HFFc6 (cell line): ENCODE results near the gene MCTP2. TPM values are rescaled to one million over a fixed set of nuclear protein-coding genes. Genes with fewer than 3 reads are reported as not detected.

Experiments used
- DNase-seq: peaks from one replicate; pipeline ENCODE4 v3.0.0-alpha.2; 2018
- H3K27ac Mint-ChIP-seq: 2 replicates; pipeline ENCODE4 v1.8.0; 2020; ENCODE audit warnings: mild to moderate bottlenecking, mixed read lengths
- H3K27me3 Mint-ChIP-seq: 2 replicates; pipeline ENCODE4 v1.8.0; 2021; ENCODE audit warnings: mild to moderate bottlenecking, moderate library complexity, mixed read lengths; ENCODE audit not compliant: insufficient read depth
- H3K36me3 Mint-ChIP-seq: 2 replicates; pipeline ENCODE4 v1.8.0; 2021; ENCODE audit warnings: low read depth, mixed read lengths
- H3K4me1 Mint-ChIP-seq: 2 replicates; pipeline ENCODE4 v1.8.0; 2020; ENCODE audit warnings: low read depth, mixed read lengths
- H3K4me3 Mint-ChIP-seq: 2 replicates; pipeline ENCODE4 v1.8.0; 2020; ENCODE audit warnings: mild to moderate bottlenecking, moderate library complexity, mixed read lengths
- H3K9me3 Mint-ChIP-seq: 2 replicates; pipeline ENCODE4 v1.8.0; 2020; ENCODE audit warnings: mild to moderate bottlenecking, mixed read lengths
- CTCF ChIP-seq: fragments of 200-600 bp; sonication (generic); IDR thresholded peaks from 2 replicates; pipeline ENCODE4 v1.5.0; 2021; ENCODE audit warnings: antibody characterized with exemption, mild to moderate bottlenecking
- total RNA-seq, 6 experiments: library from RNA; stranded (reverse); fragmentation: NEBNext Ultra II Directional; extraction: Animal tissue kit (Norgen Biotek cat#: 25700); gene quantifications; 2 replicates in 1 of 6; 3 replicates in 5 of 6; pipeline ENCODE4 v1.2.3, GENCODE V29; 2021

MCTP2 gene
- total RNA-seq, 6 experiments from 2014 or later = 0.63 to 4.4 (median 1.0) TPM

DNA sequence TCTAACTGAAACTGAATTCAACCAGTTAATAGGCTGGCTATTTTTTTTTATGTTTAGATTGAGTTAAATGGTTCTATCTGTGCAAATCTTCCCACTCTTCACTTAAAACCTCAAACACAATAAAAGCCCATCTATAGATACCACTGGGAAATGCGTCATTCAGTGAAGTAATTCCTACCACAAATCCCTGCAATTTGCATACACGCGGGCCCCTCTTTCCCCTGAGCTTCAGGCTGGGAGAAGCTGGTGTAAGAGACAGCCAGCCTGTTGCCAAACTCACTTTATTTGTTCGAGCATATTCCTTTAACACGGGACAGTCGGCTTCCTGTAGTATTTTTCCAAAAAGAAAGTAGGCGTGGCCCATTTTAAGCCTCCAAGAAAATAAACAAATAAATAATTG is 26.0 kb upstream of the MCTP2 start:
- 0 out of 2 replicates have a peak, but pooled peaks cover 5% of the 10 kb centered on the region for H3K36me3 Mint-ChIP-seq
- H3K27me3 Mint-ChIP-seq = no peaks in the 10 kb centered on the region; the same call in 1 of the 2 replicates
- peak overlapping the region; percentile 71; the same call in 1 of the 2 replicates for H3K27ac Mint-ChIP-seq
- DNase-seq = peak; percentile 50
- H3K4me3 Mint-ChIP-seq = peak overlapping the region; percentile 49
- peaks cover 6% of the 10 kb centered on the region; the same call in 1 of the 2 replicates for H3K9me3 Mint-ChIP-seq
- H3K4me1 Mint-ChIP-seq = peaks cover 16% of the 10 kb centered on the region
- no peak for TF ChIP-seq CTCF

GRCh38 chr15:94206463-94207167 is 24.7 kb upstream of the MCTP2 start:
- no peak for TF ChIP-seq CTCF
- Mint-ChIP-seq H3K9me3 (peaks cover 6% of the 10 kb centered on the region; the same call in 1 of the 2 replicates), H3K27me3 (no peaks in the 10 kb centered on the region; the same call in 1 of the 2 replicates), H3K4me1 (peaks cover 16% of the 10 kb centered on the region), H3K36me3 (0 out of 2 replicates have a peak, but pooled peaks cover 5% of the 10 kb centered on the region), H3K4me3 (no peak overlapping the region; the same call in 1 of the 2 replicates), H3K27ac (peak overlapping the region; percentile 81; the same call in 1 of the 2 replicates)
- peak; percentile 92 for DNase-seq

DNA sequence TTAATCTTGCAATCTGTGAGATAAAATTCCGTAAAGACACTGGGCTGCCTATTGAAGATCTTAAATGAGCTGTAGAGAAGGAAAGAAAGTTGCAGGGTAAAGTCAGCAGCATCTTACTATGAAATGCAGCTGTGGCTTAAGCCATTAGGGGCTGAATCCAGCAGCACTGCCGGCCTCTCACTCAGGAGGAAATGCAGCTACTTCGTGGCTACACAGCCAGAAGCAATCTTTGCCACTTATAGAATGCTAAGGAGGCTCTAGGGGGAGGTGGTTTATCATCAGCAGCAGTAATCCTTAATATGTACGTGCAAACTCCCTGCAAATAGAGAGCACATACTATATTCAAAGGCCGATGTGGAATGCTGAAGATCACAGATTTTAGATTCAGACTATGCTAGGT is 19.1 kb upstream of the MCTP2 start:
- Mint-ChIP-seq H3K27me3 (no peaks in the 10 kb centered on the region; the same call in 1 of the 2 replicates), H3K9me3 (peaks cover 5% of the 10 kb centered on the region; the same call in 1 of the 2 replicates), H3K4me1 (no peaks in the 10 kb centered on the region), H3K27ac (no peak overlapping the region), H3K36me3 (no peaks in the 10 kb centered on the region), H3K4me3 (no peak overlapping the region)
- TF ChIP-seq CTCF = no peak
- DNase-seq = no peak

GRCh38 chr15:94225616-94226015 is 5.7 kb upstream of the MCTP2 start:
- peak overlapping the region; percentile 25; the same call in 1 of the 2 replicates for H3K4me3 Mint-ChIP-seq
- no peaks in the 10 kb centered on the region; the same call in 1 of the 2 replicates for H3K27me3 Mint-ChIP-seq
- TF ChIP-seq CTCF = no peak
- peak; percentile 47 for DNase-seq
- H3K9me3 Mint-ChIP-seq = no peaks in the 10 kb centered on the region; the same call in 1 of the 2 replicates
- H3K4me1 Mint-ChIP-seq = peaks cover 36% of the 10 kb centered on the region
- H3K27ac Mint-ChIP-seq = no peak overlapping the region; the same call in 1 of the 2 replicates
- H3K36me3 Mint-ChIP-seq = no peaks in the 10 kb centered on the region

- Mint-ChIP-seq H3K4me1 (peaks cover 39% of the 10 kb centered on the region), H3K36me3 (no peaks in the 10 kb centered on the region), H3K4me3 (no peak overlapping the region), H3K9me3 (no peaks in the 10 kb centered on the region; the same call in 1 of the 2 replicates), H3K27ac (no peak overlapping the region), H3K27me3 (no peaks in the 10 kb centered on the region; the same call in 1 of the 2 replicates)
- no peak for DNase-seq
- TF ChIP-seq CTCF = no peak
Measured at GRCh38 chr15:94228611-94229010, 2.8 kb upstream of the MCTP2 start.
